Stomach (tissue), 9 donors: ENCODE results near the gene EIF6. TPM values are rescaled to one million over a fixed set of nuclear protein-coding genes. Genes with fewer than 3 reads are reported as not detected.

ENCODE experiments used
- DNase-seq, 2 donors: peaks; one replicate each; pipeline versions ENCODE4 v3.0.0 to v3.0.0-alpha.2; 2013 to 2019
- H3K27ac ChIP-seq, 5 donors: fragments of 200-600 bp in 4 of 5; sonication (generic) in 4 of 5; one replicate each; pipeline ENCODE4 v1.5.1; 2013 to 2019; ENCODE audit warnings: mild to moderate bottlenecking in 1 of 5, moderate library complexity in 1 of 5
- H3K27me3 ChIP-seq, 3 donors: fragments of 200-600 bp; sonication (generic); one replicate each; pipeline ENCODE4 v1.5.1; 2017 to 2019; ENCODE audit warnings: mixed run types in 1 of 3
- H3K36me3 ChIP-seq, 4 donors: fragments of 200-600 bp; sonication (generic); 1 replicate in 3 of 4; 2 replicates in 1 of 4; pipeline ENCODE4 v1.5.1; 2016 to 2019
- H3K4me1 ChIP-seq, 4 donors: fragments of 200-600 bp; sonication (generic); one replicate each; pipeline ENCODE4 v1.5.1; 2016 to 2019
- H3K4me3 ChIP-seq, 4 donors: fragments of 200-600 bp; sonication (generic) in 3 of 4; one replicate each; pipeline ENCODE4 v1.5.1; 2016 to 2019; ENCODE audit warnings: mild to moderate bottlenecking in 1 of 4
- H3K9me3 ChIP-seq, 4 donors: fragments of 200-600 bp; sonication (generic); one replicate each; pipeline ENCODE4 v1.5.1; 2016 to 2019
- CTCF ChIP-seq, 7 experiments: fragments of 450-650 bp in 4 of 7; fragments of 200-600 bp in 3 of 7; sonication (generic) in 3 of 7; IDR thresholded peaks; one replicate each; pipeline ENCODE4 v1.5.1; 2016 to 2019; ENCODE audit warnings: antibody characterized with exemption in 7 of 7, control low read depth in 2 of 7, mild to moderate bottlenecking in 1 of 7
- EP300 ChIP-seq: sonication (generic); formaldehyde crosslinking; IDR thresholded peaks from one replicate; pipeline ENCODE4 v1.6.1; 2017; ENCODE audit warnings: antibody characterized with exemption
- POLR2A ChIP-seq, 4 donors: fragments of 450-650 bp; IDR thresholded peaks; one replicate each; pipeline ENCODE4 v1.6.1; 2016; ENCODE audit warnings: antibody characterized with exemption in 4 of 4, control low read depth in 2 of 4, mild to moderate bottlenecking in 1 of 4, moderate library complexity in 1 of 4
- POLR2AphosphoS5 ChIP-seq, 3 donors: sonication (generic); formaldehyde crosslinking; IDR thresholded peaks; one replicate each; pipeline ENCODE4 v1.6.1; 2016; ENCODE audit warnings: antibody characterized with exemption in 3 of 3
- WGBS, 5 donors: extraction: QIAGEN DNeasy Blood & Tissue Kit in 3 of 5; methylation state at CpG; one replicate each; pipeline versions ENCODE4 v1.1.5 to v1.1.7; 2013 to 2018; 5-methylcytosine and 5-hydroxymethylcytosine counted together
- intact Hi-C: fragments of 100-400 bp; cut with DNase I; formaldehyde crosslinking; loops from one replicate; pipeline ENCODE4 v1.15.1; 2023; ENCODE audit warnings: low total_unique reads
- polyA plus RNA-seq, 3 donors: library from polyadenylated mRNA; stranded (reverse); fragments of 200-250 nt; gene quantifications; one replicate each; pipeline ENCODE4 v1.2.3, GENCODE V29; 2013
- total RNA-seq, 5 donors: library from RNA; depleted of rRNA; stranded (reverse); fragments of >200 nt; gene quantifications; one replicate each; pipeline versions ENCODE4 v1.1.0 to v1.2.3, GENCODE V29; 2014 to 2016
- donor health status: healthy with polysubstance abuse.
- donor health status: Bipolar disorder and iron deficiency.
- donor health status: healthy.

Gene EIF6
- total and polyA plus RNA-seq, 8 donors: 16.3 to 163 (median 99.1) TPM

- Histone ChIP-seq H3K4me3 (no peak overlapping the region), H3K36me3 (peaks cover 11 to 65% (median 59%) of the 10 kb centered on the region in 4 donors), H3K9me3 (no peaks in the 10 kb centered on the region), H3K27me3 (no peaks in the 10 kb centered on the region), H3K4me1 (peaks cover 14 to 42% (median 38%) of the 10 kb centered on the region in 4 donors), H3K27ac (peak overlapping the region in 1 of 5 donors; percentile 13)
- DNase-seq: peak in 1 of 2 donors; percentile 36
- whole genome bisulfite sequencing, 5 donors: 75 to 79% (median 78%) methylated on average over 13 of the region's 13 CpGs
- intact Hi-C loops: no loop called here
- TF ChIP-seq EP300 (no peak), POLR2A (IDR thresholded peaks at IDR 0.05) (no peak), POLR2AphosphoS5 (IDR thresholded peaks at IDR 0.05) (no peak), CTCF (IDR thresholded peaks at IDR 0.05) (no peak)
Observed at GRCh38 chr20:35273449-35274171, 11.0 kb downstream of the EIF6 start.

GRCh38 chr20:35271904-35272303, 12.7 kb downstream of the EIF6 start:
- Histone ChIP-seq H3K4me1 (peaks cover 6 to 34% (median 30%) of the 10 kb centered on the region in 4 donors), H3K9me3 (no peaks in the 10 kb centered on the region), H3K27me3 (no peaks in the 10 kb centered on the region), H3K36me3 (peaks cover 11 to 79% (median 74%) of the 10 kb centered on the region in 4 donors), H3K4me3 (no peak overlapping the region), H3K27ac (no peak overlapping the region)
- no peak for TF ChIP-seq POLR2A (IDR thresholded peaks at IDR 0.05)
- no peak for TF ChIP-seq CTCF (IDR thresholded peaks at IDR 0.05)
- TF ChIP-seq EP300: no peak
- TF ChIP-seq POLR2AphosphoS5 (IDR thresholded peaks at IDR 0.05): no peak
- no peak for DNase-seq
- 67 to 81% (median 74%) methylated on average over 7 of the region's 7 CpGs for WGBS, 5 donors
- intact Hi-C loops: no loop called here

GRCh38 chr20:35271073-35271882, 13.3 kb downstream of the EIF6 start:
- TF ChIP-seq CTCF (IDR thresholded peaks at IDR 0.05): no peak
- TF ChIP-seq POLR2A (IDR thresholded peaks at IDR 0.05): no peak
- no peak for TF ChIP-seq POLR2AphosphoS5 (IDR thresholded peaks at IDR 0.05)
- no peak for TF ChIP-seq EP300
- Histone ChIP-seq H3K36me3 (peaks cover 11 to 81% (median 79%) of the 10 kb centered on the region in 4 donors), H3K4me1 (peaks cover 0 to 28% (median 24%) of the 10 kb centered on the region in 4 donors), H3K27ac (no peak overlapping the region), H3K27me3 (no peaks in the 10 kb centered on the region), H3K9me3 (no peaks in the 10 kb centered on the region), H3K4me3 (no peak overlapping the region)
- 89 to 94% (median 91%) methylated on average over 20 of the region's 20 CpGs for WGBS, 5 donors
- DNase-seq: no peak
- intact Hi-C loops: no loop called here

- no peak for TF ChIP-seq EP300
- no peak for TF ChIP-seq CTCF (IDR thresholded peaks at IDR 0.05)
- TF ChIP-seq POLR2A (IDR thresholded peaks at IDR 0.05): no peak
- TF ChIP-seq POLR2AphosphoS5 (IDR thresholded peaks at IDR 0.05): no peak
- DNase-seq: no peak
- Histone ChIP-seq H3K4me3 (no peak overlapping the region), H3K27ac (no peak overlapping the region), H3K27me3 (no peaks in the 10 kb centered on the region), H3K9me3 (no peaks in the 10 kb centered on the region), H3K36me3 (peaks cover 11 to 79% (median 76%) of the 10 kb centered on the region in 4 donors), H3K4me1 (peaks cover 0 to 18% (median 14%) of the 10 kb centered on the region in 4 donors)
- intact Hi-C loops: no loop called here
- 85 to 91% (median 87%) methylated on average over 14 to 19 of the region's 19 CpGs for WGBS, 5 donors
Observed at GRCh38 chr20:35270021-35270902, 14.3 kb downstream of the EIF6 start.
